ENCODE measurements around the gene SH3PXD2A.

The SH3PXD2A gene

GRCh38 chr10:103661198-103661950 is 194.0 kb downstream of the SH3PXD2A start:
- Mint-ChIP-seq H3K36me3 (peaks cover 16% of the 10 kb centered on the region), H3K4me3 (peak overlapping the region; percentile 85)
- no peak for DNase-seq (ENCODE audit: low spot score in 2 of 2)

DNA sequence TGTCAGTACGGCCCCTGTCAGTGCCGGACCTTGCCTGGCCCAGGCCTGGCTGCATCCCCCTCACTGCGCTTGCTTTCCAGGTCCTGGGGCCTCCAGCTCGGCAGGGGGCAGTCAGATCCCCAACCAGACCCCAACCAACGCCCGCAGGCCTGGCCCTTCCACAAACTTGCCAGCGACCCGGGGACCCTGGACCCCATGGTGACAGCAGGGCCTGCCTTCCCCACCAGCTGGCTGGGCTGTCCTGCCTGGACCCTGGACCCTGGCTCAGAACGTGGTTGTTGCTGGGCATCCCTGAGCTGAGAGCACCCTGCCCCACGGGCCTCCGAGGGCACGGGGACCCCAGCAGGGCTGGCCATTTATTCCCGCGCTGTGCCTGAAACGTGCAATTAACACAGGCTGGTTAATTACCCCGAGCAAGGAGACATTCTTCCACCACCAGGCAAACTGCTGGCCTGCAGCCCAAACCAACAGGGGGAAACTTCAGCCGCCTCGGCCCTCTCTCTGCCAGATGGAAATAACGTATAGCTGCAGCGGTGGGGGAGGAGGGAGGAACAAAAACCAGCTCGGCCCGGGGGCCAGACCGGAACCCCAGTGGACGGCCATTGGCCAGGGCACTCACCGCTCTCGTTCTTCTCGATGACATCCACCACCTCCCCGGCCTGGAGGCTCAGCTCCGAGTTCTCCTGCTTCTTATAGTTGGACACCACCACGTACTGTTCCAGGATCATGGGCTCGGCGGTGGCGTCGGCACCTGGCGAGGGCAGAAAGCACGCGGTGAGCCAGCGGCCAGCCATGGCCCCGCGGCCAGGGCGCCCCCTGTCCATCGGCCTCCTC is 194.8 kb downstream of the SH3PXD2A start:
- peaks cover 1% of the 10 kb centered on the region for H3K9me3 Mint-ChIP-seq
- ATAC-seq (ENCODE audit: low read depth) (peak; percentile 7), DNase-seq (ENCODE audit: low spot score in 2 of 2) (peak in 1 of 2 donors; percentile 18)
- no peaks in the 10 kb centered on the region for H3K27me3 Mint-ChIP-seq
- H3K27ac Mint-ChIP-seq: peak overlapping the region; percentile 75
- peaks cover 12% of the 10 kb centered on the region for H3K36me3 Mint-ChIP-seq
- H3K4me3 Mint-ChIP-seq: peak overlapping the region; percentile 85
- peaks cover 2% of the 10 kb centered on the region for H3K4me1 Mint-ChIP-seq

More at GRCh38 chr10:103661198-103661950, 194.0 kb downstream of the SH3PXD2A start:
- H3K27ac Mint-ChIP-seq: peak overlapping the region; percentile 20
- H3K27me3 Mint-ChIP-seq: no peaks in the 10 kb centered on the region
- peaks cover 3% of the 10 kb centered on the region for H3K9me3 Mint-ChIP-seq
- peak; percentile 64 for ATAC-seq (ENCODE audit: low read depth)
- H3K4me1 Mint-ChIP-seq: peaks cover 5% of the 10 kb centered on the region

- Mint-ChIP-seq H3K27me3 (no peaks in the 10 kb centered on the region), H3K36me3 (peaks cover 12% of the 10 kb centered on the region), H3K27ac (peak overlapping the region; percentile 75), H3K9me3 (peaks cover 1% of the 10 kb centered on the region), H3K4me3 (peak overlapping the region; percentile 85), H3K4me1 (peaks cover 2% of the 10 kb centered on the region)
- peak in 1 of 2 donors; percentile 22 for DNase-seq (ENCODE audit: low spot score in 2 of 2)
- peak; percentile 82 for ATAC-seq (ENCODE audit: low read depth)
Observed at GRCh38 chr10:103659674-103660363, 195.6 kb downstream of the SH3PXD2A start.

- no peak for DNase-seq (ENCODE audit: low spot score in 2 of 2)
- peaks cover 2% of the 10 kb centered on the region for H3K4me1 Mint-ChIP-seq
- peaks cover 1% of the 10 kb centered on the region for H3K9me3 Mint-ChIP-seq
- no peak overlapping the region for H3K4me3 Mint-ChIP-seq
- no peak overlapping the region for H3K27ac Mint-ChIP-seq
- ATAC-seq (ENCODE audit: low read depth): no peak
- H3K36me3 Mint-ChIP-seq: peaks cover 12% of the 10 kb centered on the region
- H3K27me3 Mint-ChIP-seq: no peaks in the 10 kb centered on the region
Observed at GRCh38 chr10:103658049-103658577, 197.3 kb downstream of the SH3PXD2A start.

DNA sequence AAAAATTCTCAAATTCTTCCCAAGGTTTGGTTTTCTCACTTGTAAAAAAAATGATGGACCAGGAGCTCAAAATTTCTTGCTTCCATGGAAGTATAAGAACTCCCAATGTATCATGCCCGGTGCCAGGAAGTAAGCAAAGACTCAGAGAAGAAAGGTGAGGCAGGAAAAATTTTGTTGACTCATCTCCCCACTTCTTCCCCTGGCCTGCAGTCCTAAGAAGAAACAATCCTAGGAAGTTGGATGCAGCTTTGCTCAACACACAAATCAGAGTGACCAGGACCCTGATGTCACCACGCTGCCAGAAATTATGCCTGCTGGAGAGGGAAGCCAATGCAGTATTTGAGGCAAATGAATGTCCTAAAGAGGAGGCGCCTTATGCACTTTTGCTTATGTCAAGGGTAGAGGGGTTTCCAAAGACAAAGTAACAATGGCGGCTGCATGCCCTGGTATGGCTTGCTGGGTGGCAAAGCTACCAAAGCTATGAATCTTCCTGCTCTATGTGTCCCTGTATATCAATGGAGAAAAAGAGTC is 198.2 kb downstream of the SH3PXD2A start:
- Mint-ChIP-seq H3K36me3 (peaks cover 12% of the 10 kb centered on the region), H3K27me3 (no peaks in the 10 kb centered on the region), H3K27ac (no peak overlapping the region), H3K4me1 (peaks cover 2% of the 10 kb centered on the region), H3K9me3 (peaks cover 1% of the 10 kb centered on the region), H3K4me3 (no peak overlapping the region)
- DNase-seq (ENCODE audit: low spot score in 2 of 2) (no peak), ATAC-seq (ENCODE audit: low read depth) (no peak)

DNA sequence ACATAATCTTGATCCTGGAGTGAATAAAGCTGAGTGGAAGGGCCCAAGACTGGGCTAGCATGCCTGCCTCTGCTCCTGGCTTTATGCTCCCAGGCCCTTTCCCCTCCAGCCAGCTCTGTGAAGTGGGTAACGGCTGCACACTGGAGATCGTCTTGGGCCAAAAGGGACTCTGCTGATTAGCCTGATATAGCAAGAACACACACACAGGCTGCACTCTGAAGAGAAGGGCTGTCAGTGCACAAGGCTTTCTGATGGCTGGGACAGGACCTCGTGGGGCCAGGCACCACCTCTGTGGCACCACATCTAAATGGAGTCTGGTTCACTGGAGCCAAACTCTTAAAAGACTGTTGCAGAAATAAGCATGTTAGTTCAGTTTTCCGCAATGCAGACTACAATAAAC is 200.5 kb downstream of the SH3PXD2A start:
- no peak for DNase-seq (ENCODE audit: low spot score in 2 of 2)
- Mint-ChIP-seq H3K9me3 (peaks cover 1% of the 10 kb centered on the region), H3K4me3 (no peak overlapping the region), H3K36me3 (peaks cover 12% of the 10 kb centered on the region), H3K27ac (no peak overlapping the region), H3K4me1 (peaks cover 9% of the 10 kb centered on the region), H3K27me3 (no peaks in the 10 kb centered on the region)
- ATAC-seq (ENCODE audit: low read depth): no peak

- H3K4me1 Mint-ChIP-seq: peaks cover 7% of the 10 kb centered on the region
- no peak for DNase-seq (ENCODE audit: low spot score in 2 of 2)
- H3K27ac Mint-ChIP-seq: no peak overlapping the region
- ATAC-seq (ENCODE audit: low read depth): no peak
- no peaks in the 10 kb centered on the region for H3K27me3 Mint-ChIP-seq
- H3K9me3 Mint-ChIP-seq: peaks cover 1% of the 10 kb centered on the region
- H3K36me3 Mint-ChIP-seq: peaks cover 11% of the 10 kb centered on the region
- H3K4me3 Mint-ChIP-seq: no peak overlapping the region
Observed at GRCh38 chr10:103653581-103654037, 201.8 kb downstream of the SH3PXD2A start.

- ATAC-seq (ENCODE audit: low read depth): no peak
- no peak overlapping the region for H3K27ac Mint-ChIP-seq
- H3K4me3 Mint-ChIP-seq: no peak overlapping the region
- H3K27me3 Mint-ChIP-seq: no peaks in the 10 kb centered on the region
- DNase-seq (ENCODE audit: low spot score in 2 of 2): no peak
- H3K9me3 Mint-ChIP-seq: peaks cover 1% of the 10 kb centered on the region
- peaks cover 7% of the 10 kb centered on the region for H3K4me1 Mint-ChIP-seq
- peaks cover 4% of the 10 kb centered on the region for H3K36me3 Mint-ChIP-seq
Observed at GRCh38 chr10:103652599-103653281, 202.6 kb downstream of the SH3PXD2A start.

GRCh38 chr10:103651783-103652476 is 203.4 kb downstream of the SH3PXD2A start:
- peaks cover 7% of the 10 kb centered on the region for H3K4me1 Mint-ChIP-seq
- DNase-seq (ENCODE audit: low spot score in 2 of 2): no peak
- H3K4me3 Mint-ChIP-seq: no peak overlapping the region
- ATAC-seq (ENCODE audit: low read depth): no peak
- no peaks in the 10 kb centered on the region for H3K27me3 Mint-ChIP-seq
- peaks cover 2% of the 10 kb centered on the region for H3K36me3 Mint-ChIP-seq
- H3K9me3 Mint-ChIP-seq: no peaks in the 10 kb centered on the region
- H3K27ac Mint-ChIP-seq: no peak overlapping the region

GRCh38 chr10:103651333-103651732 is 204.0 kb downstream of the SH3PXD2A start:
- Mint-ChIP-seq H3K4me3 (no peak overlapping the region), H3K9me3 (no peaks in the 10 kb centered on the region), H3K27me3 (no peaks in the 10 kb centered on the region), H3K36me3 (peaks cover 2% of the 10 kb centered on the region), H3K4me1 (peaks cover 7% of the 10 kb centered on the region), H3K27ac (no peak overlapping the region)
- no peak for ATAC-seq (ENCODE audit: low read depth)
- no peak for DNase-seq (ENCODE audit: low spot score in 2 of 2)

GRCh38 chr10:103649654-103650423 is 205.5 kb downstream of the SH3PXD2A start:
- H3K4me3 Mint-ChIP-seq: no peak overlapping the region
- H3K27ac Mint-ChIP-seq: no peak overlapping the region
- H3K36me3 Mint-ChIP-seq: peaks cover 2% of the 10 kb centered on the region
- ATAC-seq (ENCODE audit: low read depth) (no peak), DNase-seq (ENCODE audit: low spot score in 2 of 2) (no peak)
- no peaks in the 10 kb centered on the region for H3K9me3 Mint-ChIP-seq
- no peaks in the 10 kb centered on the region for H3K27me3 Mint-ChIP-seq
- H3K4me1 Mint-ChIP-seq: peaks cover 10% of the 10 kb centered on the region
